NCI-H128 (cell line): ENCODE measurements around the gene ACSF2.
"Not testable (repeated sequence)": the region's sequence is repeated elsewhere in the genome, so short reads cannot be mapped to it uniquely, and the experiment has no call there.

Experiments used
- DNase-seq: peaks from one replicate; lab custom pipeline; 2025; ENCODE audit not compliant: unreplicated experiment; lab: John Stamatoyannopoulos, UW

Gene ACSF2

DNA sequence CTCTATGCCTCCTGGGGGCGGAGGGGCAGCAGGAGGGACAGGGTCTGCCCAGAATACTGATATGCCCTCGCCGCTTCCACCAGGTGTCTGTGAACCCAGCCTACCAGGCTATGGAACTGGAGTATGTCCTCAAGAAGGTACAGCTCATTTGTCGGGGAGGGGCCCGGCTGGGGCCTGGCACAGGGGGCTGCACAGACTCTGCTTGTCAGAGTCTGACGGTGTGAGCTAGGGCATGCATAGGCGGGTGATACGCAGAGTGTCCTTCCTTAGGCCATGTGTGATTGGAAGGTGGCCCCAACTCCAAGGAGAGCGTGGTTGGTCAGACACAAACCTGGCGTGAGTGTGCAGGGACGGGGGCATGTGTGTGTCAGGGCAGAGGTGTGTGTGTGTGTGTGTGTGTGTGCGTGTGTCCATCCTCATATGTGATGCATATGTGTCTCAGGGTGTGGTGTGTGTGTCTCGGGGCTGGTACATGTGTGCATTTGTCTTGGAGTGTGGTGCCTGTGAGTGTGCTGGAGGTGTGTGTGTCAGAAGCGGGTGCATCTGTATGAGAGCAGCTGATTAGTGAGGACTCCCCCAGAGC is 35.6 kb downstream of the ACSF2 start:
- DNase-seq = no peak

DNA sequence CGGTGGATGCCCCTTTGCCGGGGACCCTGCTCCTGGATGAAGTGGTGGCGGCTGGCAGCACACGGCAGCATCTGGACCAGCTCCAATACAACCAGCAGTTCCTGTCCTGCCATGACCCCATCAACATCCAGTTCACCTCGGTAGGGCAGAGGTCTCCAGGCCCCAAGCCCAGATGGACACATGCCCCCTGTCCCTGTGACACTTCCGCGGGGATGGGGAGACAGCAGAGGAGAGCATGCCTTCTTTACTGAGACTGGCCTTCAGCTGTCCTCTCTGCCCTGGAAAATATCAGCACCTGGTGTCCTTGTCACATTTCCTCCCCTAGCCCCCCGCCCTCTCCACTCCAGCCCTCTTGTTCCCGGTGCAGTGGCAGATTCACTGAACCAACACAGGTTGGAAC is 36.4 kb downstream of the ACSF2 start:
- no peak for DNase-seq

DNA sequence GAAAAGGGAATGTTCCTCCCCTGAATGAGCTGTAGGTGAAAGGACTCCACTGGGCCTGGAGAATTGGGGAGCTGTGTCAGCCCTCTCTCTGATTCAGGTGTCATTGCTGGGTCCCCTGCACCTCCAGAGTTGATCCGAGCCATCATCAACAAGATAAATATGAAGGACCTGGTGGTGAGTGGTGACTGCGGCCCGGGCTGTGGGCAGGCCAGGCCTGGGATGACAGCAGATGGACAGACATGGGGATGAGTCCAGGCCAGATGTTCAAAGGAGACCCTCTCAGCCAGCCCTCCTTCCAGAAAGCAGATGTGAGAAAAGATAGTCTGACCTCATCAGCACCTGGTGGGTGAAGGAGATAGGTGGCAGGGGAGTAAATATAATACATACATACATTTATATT is 38.1 kb downstream of the ACSF2 start:
- DNase-seq = no peak

DNA sequence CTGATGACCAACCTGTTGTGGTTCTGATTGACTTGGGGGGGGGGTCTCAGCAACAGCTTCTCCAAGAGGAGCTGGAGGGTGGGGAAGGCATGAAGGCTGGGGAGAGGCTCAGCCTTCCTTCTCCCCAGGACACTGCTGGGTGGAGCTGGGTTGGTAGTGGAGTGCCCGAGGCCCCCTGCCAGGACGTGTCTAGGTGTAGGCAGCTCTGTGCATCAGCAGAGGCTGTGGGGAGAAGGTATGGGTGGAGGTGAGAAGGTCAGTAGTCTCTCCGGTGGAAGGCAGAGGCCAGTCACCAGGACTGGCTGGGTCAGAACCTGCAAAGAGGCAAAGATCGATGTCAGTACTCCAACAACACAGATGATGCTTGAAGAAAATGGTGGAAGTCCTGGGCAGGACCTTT is 38.7 kb downstream of the ACSF2 start:
- DNase-seq = no peak

DNA sequence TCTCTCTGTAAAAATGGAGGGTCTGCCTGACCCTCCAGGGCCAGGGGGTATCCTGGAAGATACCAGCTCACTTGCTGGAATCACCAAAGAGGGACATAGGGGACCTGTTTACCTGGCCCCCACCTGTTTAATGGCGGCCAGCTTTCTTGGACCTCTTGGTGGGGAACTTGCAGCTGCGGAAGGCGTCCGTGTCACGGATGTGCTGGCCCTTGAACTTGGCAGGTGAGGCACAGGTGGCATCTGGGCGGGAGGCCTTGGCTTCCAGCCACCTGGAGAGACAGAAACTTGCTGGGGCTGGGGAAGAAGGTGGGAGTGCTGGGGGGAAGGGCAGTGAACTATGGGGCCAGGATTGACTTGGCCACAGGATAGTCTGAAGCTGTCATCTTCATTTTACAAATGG is 39.2 kb downstream of the ACSF2 start:
- DNase-seq = no peak

DNA sequence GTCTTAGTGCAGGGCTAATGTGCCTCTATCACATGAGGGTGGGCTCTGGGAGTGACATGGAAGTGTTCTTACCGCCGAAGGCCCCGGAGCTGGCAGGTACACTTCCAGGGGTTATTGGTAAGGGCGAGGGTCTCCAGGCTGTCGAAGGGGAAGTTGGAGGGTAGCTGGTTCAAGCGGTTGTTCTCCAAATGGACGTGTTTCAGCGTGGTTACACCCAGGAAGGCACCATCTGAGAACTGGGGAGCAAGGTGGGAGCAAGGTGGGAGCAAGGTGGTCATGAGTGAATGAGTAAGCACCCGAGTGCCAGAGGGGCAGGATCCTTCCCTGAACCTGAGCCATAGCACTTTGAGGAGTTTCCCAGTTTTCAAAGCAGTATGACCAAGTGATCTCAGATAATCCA is 39.6 kb downstream of the ACSF2 start:
- no peak for DNase-seq

DNA sequence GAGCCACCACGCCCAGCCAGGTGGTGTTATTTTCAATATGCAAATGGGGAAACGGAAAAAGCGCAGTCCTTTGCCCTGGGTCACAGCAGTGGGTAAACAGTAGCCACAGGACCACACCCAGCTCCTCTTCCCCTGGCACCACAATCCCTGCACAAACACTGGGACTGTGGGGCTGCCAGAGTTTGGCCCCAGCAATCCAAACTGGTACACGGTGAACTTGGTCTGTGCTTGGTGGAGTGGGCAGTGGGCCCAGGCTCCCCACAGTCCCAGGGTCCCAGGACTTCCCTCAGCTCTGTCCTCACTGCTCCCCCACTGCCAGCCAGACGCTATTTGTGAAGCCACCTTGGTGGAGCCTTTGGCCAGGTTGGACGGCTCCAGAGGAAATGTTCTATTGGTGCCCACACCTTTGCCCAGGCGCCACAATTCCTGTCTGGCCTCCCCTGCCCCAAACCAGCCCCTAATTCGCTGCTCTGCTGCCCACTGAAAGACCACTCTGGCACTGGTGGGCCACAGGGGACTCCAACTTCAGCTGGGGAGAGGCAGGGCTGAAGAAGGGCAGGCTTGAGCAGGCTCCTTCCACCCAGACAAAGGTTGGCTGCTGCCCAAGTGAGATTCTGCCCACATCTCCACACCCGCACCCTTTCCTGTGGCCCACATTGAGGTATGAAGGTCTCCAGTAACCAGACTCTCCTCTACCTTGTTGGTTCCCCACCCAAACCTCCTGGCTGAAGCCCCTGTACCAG is 40.5 kb downstream of the ACSF2 start:
- no peak for DNase-seq

DNA sequence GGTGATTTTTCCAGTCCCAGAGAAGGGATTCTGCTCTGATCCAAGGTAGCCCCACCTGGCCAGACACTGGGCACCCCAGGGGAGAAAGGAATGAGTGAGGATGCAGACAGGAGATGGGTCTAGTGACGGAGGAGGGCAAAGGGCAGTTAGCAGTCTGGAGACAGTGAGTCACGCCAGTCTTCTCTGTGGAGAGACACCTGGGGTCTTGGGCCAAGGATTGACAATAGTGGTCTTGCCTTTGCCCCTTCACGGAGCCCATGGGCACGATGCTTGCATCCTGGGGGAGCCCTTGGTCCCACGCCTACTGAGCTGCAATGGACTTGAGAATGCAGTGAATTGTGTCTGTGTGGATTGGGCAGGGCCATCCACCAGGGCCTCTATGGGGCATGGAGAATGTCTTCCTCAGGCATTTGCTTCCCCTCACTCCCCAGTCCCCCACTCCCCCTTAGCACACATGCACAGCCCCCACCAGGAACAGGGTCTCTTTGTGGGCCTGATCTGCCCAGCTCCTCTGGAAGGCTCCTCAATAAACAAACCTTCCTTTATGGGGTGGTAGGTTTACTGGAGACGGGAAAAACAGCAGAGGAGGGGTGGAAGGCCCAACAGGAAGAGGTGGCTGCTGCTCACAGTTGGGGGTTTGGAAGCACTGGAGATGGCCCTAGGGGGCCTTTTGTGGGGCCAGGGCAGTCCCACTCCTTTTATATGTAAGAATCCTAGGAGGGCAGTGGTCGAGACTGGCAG is 41.3 kb downstream of the ACSF2 start:
- DNase-seq = no peak

DNA sequence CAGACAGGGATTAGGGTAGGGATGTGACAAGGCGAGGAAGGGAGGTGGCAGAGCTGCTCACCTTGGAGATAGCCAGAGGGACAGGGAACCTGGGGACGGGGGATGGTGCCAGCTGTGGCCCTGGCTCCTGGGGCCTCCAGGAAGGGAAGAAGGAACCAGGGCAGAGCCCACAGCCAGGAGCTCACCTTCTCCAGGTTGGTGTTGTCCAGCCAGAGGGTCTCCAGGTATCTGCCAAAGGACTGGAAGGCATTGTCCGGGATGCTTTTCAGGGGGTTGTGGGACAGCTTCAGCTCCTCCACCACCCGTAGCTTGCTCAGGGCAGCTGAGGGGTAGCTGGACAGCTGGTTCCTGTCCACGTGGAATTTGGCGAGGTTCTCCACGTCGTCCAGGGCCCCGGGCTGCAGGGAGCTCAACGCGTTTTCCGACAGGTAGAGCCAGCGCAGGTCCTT is 41.9 kb downstream of the ACSF2 start:
- DNase-seq = no peak

DNA sequence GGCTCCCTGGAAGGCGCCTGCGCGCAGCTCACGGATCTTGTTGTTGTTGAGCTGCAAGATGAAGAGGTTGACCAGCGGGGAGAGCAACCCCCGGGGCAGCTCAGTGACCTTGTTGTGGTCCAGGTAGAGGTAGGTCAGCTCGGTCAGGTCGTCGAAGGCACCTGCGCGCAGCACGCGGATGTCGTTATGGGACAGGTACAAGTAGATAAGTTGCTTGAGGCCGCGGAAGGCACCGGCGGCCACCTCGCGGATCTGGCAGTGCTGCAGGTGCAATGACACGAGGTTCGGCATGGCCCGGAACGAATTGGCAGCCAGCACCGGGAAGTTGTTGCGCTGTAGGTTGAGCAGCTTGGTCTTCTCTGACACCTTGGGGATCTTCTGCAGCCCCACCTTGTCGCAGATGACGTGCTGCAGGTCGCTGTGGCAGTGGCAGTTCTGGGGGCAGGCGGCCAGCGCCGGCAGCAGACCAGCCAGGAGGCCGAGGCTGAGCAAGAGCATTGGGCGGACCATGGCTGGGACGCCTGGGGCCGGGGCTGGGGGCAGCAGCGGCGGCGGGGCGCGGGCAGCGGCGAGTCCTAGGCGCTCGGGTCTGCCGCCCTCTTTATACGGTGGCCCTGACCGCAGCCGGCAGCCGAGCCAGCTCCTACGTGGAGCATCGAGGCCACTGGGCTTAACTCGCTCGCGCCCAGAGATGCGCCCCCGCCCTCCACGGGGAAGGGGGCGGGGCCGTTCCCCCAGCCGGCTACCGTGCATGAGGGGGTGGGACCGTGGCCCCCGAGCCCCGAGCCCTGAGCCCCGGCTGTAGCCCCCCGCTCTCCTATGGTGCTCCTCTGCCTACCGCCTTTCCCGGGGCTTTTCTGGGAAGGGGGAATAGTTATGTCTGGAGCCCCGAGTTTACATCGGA is 42.5 kb downstream of the ACSF2 start, which contains the start of gene CHAD:
Gene CHAD, minus strand, starts transcription at position 577 of the 904 bp plus-strand sequence. Its CDS starts 67 bp downstream, at position 510.
- no peak for DNase-seq

DNA sequence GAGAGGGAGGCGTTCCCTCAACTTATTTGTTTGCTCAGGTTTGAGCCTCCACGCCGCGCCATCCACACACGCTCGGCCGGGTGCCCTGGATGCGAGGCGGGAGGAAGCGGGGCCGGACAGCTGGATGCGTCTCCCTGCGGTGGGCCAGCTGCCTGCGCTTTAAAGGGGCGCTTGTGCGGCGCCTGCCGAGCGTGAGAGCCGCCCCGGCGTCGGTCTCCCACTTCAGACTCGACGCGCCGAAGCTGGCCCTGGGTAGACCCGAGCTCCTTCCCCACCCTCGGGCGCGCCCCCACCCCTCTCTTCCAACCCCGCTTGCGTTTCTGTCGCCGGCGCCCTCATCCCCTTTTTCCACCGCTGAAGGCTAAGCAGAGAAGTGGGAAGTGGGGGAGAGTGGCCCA is 43.2 kb downstream of the ACSF2 start:
- DNase-seq = no peak

DNA sequence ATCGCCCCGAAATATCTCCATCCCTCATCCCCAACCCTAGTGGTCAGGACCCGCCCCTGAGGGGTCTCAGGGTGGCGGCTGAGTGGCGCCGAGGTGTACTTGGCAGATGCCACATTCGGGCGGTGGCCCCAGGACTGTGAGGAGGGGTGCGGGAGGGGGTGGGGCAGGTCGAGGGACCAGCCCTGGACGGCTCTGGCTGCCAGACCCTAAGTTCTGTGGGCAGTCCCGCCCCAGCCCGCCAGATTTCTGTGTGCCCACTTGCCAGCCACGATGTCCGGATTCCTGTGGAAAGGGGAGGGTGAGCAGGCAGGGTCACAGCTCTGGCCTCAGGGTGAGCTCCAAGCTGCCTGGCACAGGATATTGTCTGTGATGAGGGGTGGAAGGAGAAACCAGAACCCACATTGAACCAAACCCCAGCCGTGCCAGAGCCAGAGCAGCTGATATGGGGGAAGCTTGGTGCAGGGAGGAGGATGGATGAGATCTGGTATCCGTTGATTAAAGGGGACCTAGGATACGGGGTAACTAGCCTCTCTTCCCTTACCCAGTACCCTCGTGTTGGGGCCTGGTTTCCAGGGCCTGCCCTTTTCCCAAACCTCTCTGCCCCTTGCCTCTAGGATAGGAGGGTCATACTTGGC is 43.8 kb downstream of the ACSF2 start:
- DNase-seq = no peak

DNA sequence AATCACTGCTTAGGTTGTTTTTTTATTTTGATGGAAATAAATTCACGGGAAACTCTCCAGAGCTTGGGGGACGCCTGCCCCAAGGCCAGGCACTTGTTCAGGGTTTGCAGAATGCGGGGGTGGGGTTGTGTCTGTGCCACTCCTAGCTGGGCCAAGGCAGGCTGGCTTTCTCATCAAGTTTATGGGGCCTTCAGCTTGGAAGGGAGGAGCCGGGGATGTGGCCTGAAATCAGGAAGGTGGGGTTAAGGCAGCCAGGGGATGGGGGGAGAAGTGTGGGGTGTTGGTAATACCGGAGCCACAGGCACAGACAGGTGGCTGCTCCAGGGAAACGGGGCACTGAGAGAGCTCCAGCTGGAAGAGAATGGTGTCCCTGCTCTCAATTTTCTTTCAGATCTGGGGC is 44.4 kb downstream of the ACSF2 start:
- no peak for DNase-seq

DNA sequence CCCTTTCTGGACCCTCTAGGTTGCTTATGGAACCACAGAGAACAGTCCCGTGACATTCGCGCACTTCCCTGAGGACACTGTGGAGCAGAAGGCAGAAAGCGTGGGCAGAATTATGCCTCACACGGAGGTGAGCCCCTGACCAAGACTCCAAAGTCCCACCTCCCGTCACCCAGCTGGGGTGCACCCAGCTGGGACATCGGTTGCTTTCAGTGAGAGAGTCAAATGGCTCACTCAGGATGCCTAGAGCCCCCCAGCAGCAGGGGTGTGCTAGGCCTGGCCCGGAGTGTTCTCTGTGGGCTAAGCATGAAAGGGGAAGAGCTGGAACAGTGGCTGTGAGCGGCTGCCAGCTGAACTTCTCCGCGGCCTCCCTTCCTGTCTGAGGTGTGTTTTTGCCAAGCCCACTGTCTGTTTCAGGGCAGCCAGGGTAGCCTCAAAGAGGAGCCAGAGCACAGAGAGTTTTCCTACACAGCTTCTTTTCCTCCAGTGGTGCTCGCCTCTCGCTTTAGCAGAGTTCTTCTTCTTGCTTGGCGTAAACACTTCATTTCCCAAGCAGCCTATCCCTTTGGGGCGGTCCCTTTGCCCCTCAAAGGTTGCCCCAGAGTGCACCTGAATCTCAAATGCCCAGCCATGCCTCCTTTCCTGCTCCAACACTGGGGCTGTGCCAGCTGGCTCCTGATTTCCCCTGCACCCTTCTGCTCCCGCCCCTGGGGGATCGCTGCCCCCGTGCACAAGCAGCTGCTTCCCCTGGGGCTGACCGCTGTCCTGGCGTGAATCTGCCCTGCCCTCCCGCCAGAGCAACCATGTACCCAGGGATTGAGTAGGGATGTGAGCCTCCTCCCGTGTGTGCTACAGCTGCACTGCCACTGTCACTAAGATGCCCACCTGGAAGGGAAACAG is 45.2 kb downstream of the ACSF2 start:
- no peak for DNase-seq

DNA sequence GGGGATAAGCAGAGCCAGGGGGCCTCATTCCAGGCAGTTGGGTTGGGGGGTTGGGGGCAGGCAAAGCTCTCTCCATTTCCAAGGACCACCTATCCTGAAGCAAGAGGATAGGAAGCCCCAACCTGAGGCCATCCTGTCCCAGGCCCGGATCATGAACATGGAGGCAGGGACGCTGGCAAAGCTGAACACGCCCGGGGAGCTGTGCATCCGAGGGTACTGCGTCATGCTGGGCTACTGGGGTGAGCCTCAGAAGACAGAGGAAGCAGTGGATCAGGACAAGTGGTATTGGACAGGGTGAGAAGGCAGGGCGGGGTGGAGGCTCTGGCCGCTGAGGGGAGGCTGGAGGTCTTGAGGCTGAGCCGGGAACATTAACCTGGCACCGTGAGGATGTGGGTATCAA is 46.3 kb downstream of the ACSF2 start:
- DNase-seq = no peak

DNA sequence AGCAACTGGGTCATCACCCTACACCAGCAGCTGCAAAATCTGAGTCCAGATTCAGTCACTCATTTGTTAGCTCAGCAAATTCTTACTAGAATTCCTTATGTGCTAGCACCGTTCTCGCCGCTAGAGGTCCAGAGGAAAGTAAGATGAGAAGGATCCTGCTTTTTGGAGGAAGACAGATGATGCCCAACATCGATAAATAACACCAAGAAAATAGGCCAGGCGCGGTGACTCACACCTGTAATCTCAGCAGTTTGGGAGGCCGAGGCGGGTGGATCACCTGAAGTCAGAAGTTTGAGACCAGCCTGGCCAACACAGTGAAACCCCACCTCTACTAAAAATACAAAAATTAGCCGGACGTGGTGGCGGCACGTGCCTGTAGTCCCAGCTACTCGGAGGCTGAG is 46.7 kb downstream of the ACSF2 start:
- DNase-seq = not testable (repeated sequence)

DNA sequence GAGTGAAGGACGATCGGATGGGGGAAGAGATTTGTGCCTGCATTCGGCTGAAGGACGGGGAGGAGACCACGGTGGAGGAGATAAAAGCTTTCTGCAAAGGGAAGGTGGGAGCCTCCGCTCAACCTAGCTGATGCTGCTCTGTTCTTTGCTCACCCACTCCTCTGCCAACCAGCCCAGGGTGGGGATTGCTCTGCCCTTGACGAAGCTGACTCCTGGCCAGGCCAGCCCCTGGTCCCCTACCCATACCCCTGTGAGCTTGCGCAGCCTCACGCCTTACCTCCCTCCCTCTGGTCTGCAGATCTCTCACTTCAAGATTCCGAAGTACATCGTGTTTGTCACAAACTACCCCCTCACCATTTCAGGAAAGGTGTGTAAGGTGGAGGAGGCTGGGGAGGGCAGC is 47.9 kb downstream of the ACSF2 start:
- no peak for DNase-seq

DNA sequence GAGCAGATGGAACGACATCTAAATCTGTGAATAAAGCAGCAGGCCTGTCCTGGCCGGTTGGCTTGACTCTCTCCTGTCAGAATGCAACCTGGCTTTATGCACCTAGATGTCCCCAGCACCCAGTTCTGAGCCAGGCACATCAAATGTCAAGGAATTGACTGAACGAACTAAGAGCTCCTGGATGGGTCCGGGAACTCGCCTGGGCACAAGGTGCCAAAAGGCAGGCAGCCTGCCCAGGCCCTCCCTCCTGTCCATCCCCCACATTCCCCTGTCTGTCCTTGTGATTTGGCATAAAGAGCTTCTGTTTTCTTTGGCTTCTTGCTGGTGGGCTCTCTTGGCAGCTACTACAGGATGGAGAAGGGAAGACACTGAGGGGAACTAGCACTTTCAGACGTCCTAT is 48.5 kb downstream of the ACSF2 start:
- no peak for DNase-seq

DNA sequence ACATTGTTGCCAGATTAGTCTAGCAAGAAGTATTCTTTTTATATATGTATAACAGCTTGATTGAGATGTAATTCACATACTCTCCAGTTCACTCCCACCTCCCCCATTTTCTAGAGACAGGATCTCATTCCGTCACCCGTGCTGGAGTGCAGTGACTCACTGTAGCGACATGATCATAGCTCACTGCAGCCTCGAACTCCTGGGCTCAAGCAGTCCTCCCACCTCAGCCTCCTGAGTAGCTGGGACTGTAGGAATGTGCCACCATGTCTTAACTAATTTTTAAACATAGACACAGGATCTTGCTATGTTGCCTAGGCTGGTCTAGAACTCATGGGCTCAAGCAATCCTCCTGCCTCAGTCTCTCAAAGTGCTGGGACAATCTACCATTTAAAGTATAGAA is 49.3 kb downstream of the ACSF2 start:
- DNase-seq = no peak
